KG1 (cell line): ENCODE measurements around the gene NCAM2.
A peak's percentile ranks its signal among the peaks of the same experiment; 100 is the strongest.

Source experiments
- DNase-seq: peaks from one replicate; lab custom pipeline; 2025; lab: John Stamatoyannopoulos, UW

The NCAM2 gene

GRCh38 chr21:20997636-20998455, at the start of gene NCAM2:
Gene NCAM2, plus strand, starts transcription at chr21:20998409.
- peak; percentile 58 for DNase-seq

GRCh38 chr21:20949884-20950283, 48.3 kb upstream of the NCAM2 start:
- DNase-seq = no peak

GRCh38 chr21:20965816-20966215, 32.4 kb upstream of the NCAM2 start:
- no peak for DNase-seq

GRCh38 chr21:20968391-20968790, 29.8 kb upstream of the NCAM2 start:
- no peak for DNase-seq

- DNase-seq = no peak
These were observed 27.5 kb upstream of the NCAM2 start for GRCh38 chr21:20970691-20971090.

- DNase-seq = peak; percentile 5
These were observed 26.8 kb upstream of the NCAM2 start for GRCh38 chr21:20971296-20971921.

GRCh38 chr21:20994790-20995189, 3.4 kb upstream of the NCAM2 start:
- no peak for DNase-seq

- DNase-seq = no peak
These were observed 1.5 kb upstream of the NCAM2 start for GRCh38 chr21:20996421-20997310.

- no peak for DNase-seq
These were observed 936 bp upstream of the NCAM2 start for GRCh38 chr21:20997311-20997635.

GRCh38 chr21:20998456-20998789, 214 bp downstream of the NCAM2 start:
- DNase-seq = no peak

GRCh38 chr21:20998886-20999285, 677 bp downstream of the NCAM2 start:
- no peak for DNase-seq

GRCh38 chr21:20999659-21000058, 1.4 kb downstream of the NCAM2 start:
- DNase-seq = no peak

- DNase-seq = no peak
These were observed 2.5 kb downstream of the NCAM2 start for GRCh38 chr21:21000591-21001175.

- DNase-seq = no peak
These were observed 3.4 kb downstream of the NCAM2 start for GRCh38 chr21:21001591-21002100.

- DNase-seq = no peak
These were observed 3.9 kb downstream of the NCAM2 start for GRCh38 chr21:21002153-21002552.

- peak; percentile 9 for DNase-seq
These were observed 5.5 kb downstream of the NCAM2 start for GRCh38 chr21:21003701-21004100.

GRCh38 chr21:21007606-21008005, 9.4 kb downstream of the NCAM2 start:
- DNase-seq = no peak

GRCh38 chr21:21010228-21010627, 12.0 kb downstream of the NCAM2 start:
- DNase-seq = no peak

GRCh38 chr21:21010698-21011097, 12.5 kb downstream of the NCAM2 start:
- DNase-seq = no peak

- DNase-seq = no peak
These were observed 20.6 kb downstream of the NCAM2 start for GRCh38 chr21:21018821-21019220.

- DNase-seq = no peak
These were observed 21.5 kb downstream of the NCAM2 start for GRCh38 chr21:21019681-21020080.

- DNase-seq = no peak
These were observed 27.5 kb downstream of the NCAM2 start for GRCh38 chr21:21025742-21026141.
